Endothelial cell of umbilical vein (primary cell): ENCODE measurements around the gene EPS15.

Source experiments
- EZH2 ChIP-seq: IDR thresholded peaks from 2 replicates; pipeline ENCODE4 v1.6.1; 2012; ENCODE audit warnings: borderline replicate concordance, low read depth, mild to moderate bottlenecking, moderate library complexity, low read length, inconsistent platforms; ENCODE audit not compliant: severe bottlenecking
- TF ChIP-seq, protein P1 (sequence below), 2 donors: IDR thresholded peaks; 1 replicate in 1 of 2; 2 replicates in 1 of 2; pipeline ENCODE4 v1.5.1; 2011; ENCODE audit warnings: low read length in 2 of 2, mild to moderate bottlenecking in 2 of 2, moderate library complexity in 2 of 2, control low read depth in 1 of 2, inconsistent platforms in 1 of 2, low read depth in 1 of 2; ENCODE audit not compliant: insufficient read depth in 1 of 2; ENCODE audit errors: extremely low read depth in 1 of 2

DNA sequence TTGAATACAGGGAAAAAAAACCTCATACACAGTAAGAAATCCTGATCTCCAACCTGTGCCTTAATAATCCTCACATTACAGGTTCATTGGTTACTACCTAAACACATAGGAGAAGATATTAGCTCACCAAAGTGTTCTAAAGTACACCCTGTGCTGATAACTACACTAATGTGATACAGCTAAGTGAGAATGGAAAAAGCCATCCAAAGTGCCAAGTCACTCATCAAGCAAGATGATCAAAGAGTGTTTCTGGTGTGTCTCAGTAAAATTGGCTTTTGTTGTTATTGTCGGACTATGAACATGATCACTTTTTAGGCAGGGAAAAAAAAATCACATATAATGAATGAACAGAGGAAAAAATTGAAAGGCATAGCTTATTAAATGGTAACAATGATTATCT, 31.4 kb downstream of the EPS15 start:
- TF ChIP-seq, protein P1, sequence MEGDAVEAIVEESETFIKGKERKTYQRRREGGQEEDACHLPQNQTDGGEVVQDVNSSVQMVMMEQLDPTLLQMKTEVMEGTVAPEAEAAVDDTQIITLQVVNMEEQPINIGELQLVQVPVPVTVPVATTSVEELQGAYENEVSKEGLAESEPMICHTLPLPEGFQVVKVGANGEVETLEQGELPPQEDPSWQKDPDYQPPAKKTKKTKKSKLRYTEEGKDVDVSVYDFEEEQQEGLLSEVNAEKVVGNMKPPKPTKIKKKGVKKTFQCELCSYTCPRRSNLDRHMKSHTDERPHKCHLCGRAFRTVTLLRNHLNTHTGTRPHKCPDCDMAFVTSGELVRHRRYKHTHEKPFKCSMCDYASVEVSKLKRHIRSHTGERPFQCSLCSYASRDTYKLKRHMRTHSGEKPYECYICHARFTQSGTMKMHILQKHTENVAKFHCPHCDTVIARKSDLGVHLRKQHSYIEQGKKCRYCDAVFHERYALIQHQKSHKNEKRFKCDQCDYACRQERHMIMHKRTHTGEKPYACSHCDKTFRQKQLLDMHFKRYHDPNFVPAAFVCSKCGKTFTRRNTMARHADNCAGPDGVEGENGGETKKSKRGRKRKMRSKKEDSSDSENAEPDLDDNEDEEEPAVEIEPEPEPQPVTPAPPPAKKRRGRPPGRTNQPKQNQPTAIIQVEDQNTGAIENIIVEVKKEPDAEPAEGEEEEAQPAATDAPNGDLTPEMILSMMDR (IDR thresholded peaks at IDR 0.05; ENCODE audit: extremely low read depth in 1 of 2, insufficient read depth in 1 of 2, low read depth in 1 of 2, low read length in 2 of 2) = no peak
- TF ChIP-seq EZH2 = no peak
